ENCODE results near the gene DTL. TPM values are rescaled to one million over a fixed set of nuclear protein-coding genes. Genes with fewer than 3 reads are reported as not detected.
A peak's percentile ranks its signal among the peaks of the same experiment; 100 is the strongest.
"Not testable (repeated sequence)": the region's sequence is repeated elsewhere in the genome, so short reads cannot be mapped to it uniquely, and the experiment has no call there.

DTL gene
- total RNA-seq, 1 donor from 2014 or later, result 5.1 TPM

DNA sequence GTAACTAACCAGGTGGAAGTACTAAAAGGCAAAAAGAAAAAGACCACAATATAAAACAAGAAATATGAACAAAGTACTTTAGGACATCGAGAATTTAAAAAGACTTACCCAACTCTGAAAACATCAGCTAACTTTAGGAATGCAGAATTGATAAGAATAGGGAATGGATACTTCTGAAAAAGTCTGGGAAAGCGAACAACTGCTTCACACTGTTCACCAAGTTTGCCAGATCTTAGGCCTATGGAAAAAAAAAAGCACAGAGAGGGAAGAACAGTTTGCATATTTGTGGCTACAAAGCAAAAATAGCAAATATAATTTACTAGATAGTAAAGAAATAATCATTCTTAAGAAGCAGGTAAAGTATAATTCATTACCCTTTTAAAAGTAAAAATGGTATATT, 14.6 kb upstream of the DTL start:
- H3K4me3 ChIP-seq (ENCODE audit: low read depth, low read length), result no peak overlapping the region
- H3K36me3 ChIP-seq (ENCODE audit: control insufficient read depth, insufficient read depth, low read length), result no peaks in the 10 kb centered on the region
- DNase-seq (ENCODE audit: low read depth), result no peak
- no peaks in the 10 kb centered on the region for H3K27me3 ChIP-seq (ENCODE audit: control insufficient read depth, insufficient read depth, low read length)
- TF ChIP-seq, protein P1, sequence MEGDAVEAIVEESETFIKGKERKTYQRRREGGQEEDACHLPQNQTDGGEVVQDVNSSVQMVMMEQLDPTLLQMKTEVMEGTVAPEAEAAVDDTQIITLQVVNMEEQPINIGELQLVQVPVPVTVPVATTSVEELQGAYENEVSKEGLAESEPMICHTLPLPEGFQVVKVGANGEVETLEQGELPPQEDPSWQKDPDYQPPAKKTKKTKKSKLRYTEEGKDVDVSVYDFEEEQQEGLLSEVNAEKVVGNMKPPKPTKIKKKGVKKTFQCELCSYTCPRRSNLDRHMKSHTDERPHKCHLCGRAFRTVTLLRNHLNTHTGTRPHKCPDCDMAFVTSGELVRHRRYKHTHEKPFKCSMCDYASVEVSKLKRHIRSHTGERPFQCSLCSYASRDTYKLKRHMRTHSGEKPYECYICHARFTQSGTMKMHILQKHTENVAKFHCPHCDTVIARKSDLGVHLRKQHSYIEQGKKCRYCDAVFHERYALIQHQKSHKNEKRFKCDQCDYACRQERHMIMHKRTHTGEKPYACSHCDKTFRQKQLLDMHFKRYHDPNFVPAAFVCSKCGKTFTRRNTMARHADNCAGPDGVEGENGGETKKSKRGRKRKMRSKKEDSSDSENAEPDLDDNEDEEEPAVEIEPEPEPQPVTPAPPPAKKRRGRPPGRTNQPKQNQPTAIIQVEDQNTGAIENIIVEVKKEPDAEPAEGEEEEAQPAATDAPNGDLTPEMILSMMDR (IDR thresholded peaks at IDR 0.05; ENCODE audit: insufficient read depth, low read length, poor library complexity, severe bottlenecking), result no peak

DNA sequence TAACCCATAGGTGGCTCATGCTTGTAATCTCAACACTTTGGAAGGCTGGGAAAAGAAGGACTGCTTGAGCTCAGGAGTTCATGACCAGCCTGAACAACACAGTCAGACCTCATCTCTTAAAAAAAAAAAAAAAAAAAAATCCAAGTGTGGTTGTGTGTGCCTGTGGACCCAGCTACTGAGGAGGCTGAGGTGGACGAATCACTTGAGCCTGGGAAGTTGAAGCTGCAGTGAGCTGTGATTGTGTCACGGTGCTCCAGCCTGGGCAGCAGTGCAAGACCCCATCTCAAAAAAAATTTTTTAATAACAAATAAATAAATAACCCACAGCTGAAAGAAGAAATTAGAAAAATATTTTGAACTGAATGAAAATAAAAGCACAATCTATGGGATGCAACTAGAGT, 14.0 kb upstream of the DTL start:
- no peak overlapping the region for H3K4me3 ChIP-seq (ENCODE audit: low read depth, low read length)
- TF ChIP-seq, protein P1 (IDR thresholded peaks at IDR 0.05; ENCODE audit: insufficient read depth, low read length, poor library complexity, severe bottlenecking), result no peak
- no peak for DNase-seq (ENCODE audit: low read depth)
- H3K27me3 ChIP-seq (ENCODE audit: control insufficient read depth, insufficient read depth, low read length), result no peaks in the 10 kb centered on the region
- no peaks in the 10 kb centered on the region for H3K36me3 ChIP-seq (ENCODE audit: control insufficient read depth, insufficient read depth, low read length)

DNA sequence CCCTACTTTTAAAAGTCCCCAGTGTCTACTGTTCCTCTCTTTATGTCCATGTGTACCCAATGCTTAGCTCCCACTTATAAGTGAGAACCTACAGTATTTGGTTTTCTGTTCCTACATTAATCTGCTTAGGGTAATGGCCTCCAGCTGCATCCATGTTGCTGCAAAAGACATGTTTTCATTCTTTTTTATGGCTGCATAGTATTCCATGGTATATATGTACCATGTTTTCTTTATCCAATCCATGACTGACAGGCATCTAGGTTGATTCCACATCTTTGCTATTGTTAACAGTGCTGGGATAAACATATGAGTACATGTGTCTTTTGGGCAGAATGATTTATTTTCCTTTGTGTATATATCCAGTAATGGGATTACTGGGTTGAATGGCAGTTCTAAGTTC, 12.6 kb upstream of the DTL start:
- H3K4me3 ChIP-seq (ENCODE audit: low read depth, low read length); H3K27me3 ChIP-seq (ENCODE audit: control insufficient read depth, insufficient read depth, low read length); DNase-seq (ENCODE audit: low read depth); H3K36me3 ChIP-seq (ENCODE audit: control insufficient read depth, insufficient read depth, low read length): not testable (repeated sequence)

DNA sequence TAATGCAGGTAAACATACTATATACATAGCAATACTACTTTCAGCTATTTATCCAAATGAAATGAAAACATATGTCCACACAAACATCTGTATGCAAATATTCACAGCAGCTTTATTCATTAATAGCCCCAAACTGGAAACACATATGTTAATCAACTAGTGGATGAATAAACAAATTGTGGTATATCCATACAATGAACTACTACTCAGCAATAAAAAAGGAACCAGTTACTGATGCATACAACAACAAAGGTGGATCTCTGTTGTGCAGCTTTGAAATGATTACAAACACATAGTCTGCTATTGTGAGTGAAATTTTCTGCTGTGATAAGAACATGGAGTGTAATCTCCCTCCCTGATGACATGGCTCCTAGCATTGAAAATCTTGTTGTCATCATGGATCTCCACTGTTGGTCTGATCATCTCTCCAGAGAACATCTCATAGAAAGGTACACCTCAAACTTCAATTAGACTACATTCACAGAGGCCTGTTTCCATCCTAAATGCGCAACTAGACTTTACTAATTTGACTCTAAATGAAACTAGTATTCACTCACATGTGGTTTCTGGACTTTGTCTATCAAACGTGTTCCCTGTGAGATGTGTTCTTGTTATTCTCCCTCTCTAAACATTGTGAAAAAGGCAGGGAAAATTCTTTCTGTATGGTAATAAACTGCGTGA, 10.9 kb upstream of the DTL start:
- H3K27me3 ChIP-seq (ENCODE audit: control insufficient read depth, insufficient read depth, low read length), result no peaks in the 10 kb centered on the region
- no peak overlapping the region for H3K4me3 ChIP-seq (ENCODE audit: low read depth, low read length)
- no peak for DNase-seq (ENCODE audit: low read depth)
- H3K36me3 ChIP-seq (ENCODE audit: control insufficient read depth, insufficient read depth, low read length), result no peaks in the 10 kb centered on the region
- TF ChIP-seq, protein P1 (IDR thresholded peaks at IDR 0.05; ENCODE audit: insufficient read depth, low read length, poor library complexity, severe bottlenecking), result no peak

DNA sequence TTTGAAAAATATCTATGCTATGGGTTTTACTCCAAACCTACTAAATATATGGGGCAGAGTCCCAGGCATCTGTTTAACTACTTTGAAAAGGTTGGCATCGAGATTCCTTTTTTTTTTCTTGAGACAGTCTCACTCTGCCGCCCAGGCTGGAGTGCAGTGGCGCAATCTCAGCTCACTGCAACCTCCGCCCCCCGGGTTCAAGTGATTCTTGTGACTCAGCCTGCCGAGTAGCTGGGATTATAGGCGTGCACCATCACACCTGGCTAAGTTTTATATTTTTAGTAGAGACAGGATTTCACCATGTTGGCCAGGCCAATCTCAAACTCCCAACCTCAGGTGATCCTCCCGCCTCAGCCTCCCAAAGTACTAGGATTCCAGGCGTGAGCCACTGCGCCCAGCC, 7.8 kb upstream of the DTL start:
- not testable (repeated sequence) for H3K27me3 ChIP-seq (ENCODE audit: control insufficient read depth, insufficient read depth, low read length); H3K36me3 ChIP-seq (ENCODE audit: control insufficient read depth, insufficient read depth, low read length); DNase-seq (ENCODE audit: low read depth); H3K4me3 ChIP-seq (ENCODE audit: low read depth, low read length)

DNA sequence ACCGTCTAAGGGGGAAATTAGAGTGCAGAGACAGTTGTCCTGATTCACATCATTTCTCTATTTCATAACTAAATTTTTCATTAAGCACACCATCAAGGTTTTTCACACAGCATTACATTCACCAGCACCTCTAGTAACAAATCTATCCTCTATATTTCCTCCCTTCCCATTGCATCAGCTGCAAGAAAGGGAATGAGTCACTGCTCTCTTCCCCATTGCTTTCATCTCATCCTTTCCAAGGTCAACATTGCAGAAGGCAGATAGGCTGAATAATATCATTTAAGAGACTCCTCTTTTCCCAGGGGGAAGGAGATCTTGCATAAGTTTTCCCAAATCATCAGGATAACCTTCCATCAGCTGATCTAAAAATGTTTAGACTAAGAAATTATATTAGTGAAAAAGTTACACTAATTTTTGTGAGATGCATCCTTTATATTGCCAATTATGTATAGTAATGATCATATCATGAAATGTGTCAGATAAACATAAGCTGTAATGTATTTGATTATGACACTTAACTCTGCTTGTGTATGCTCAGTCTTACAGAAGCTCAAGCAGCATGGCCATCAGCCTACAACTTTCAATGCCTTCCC, 4.5 kb upstream of the DTL start:
- H3K36me3 ChIP-seq (ENCODE audit: control insufficient read depth, insufficient read depth, low read length), result no peaks in the 10 kb centered on the region
- no peaks in the 10 kb centered on the region for H3K27me3 ChIP-seq (ENCODE audit: control insufficient read depth, insufficient read depth, low read length)
- no peak overlapping the region for H3K4me3 ChIP-seq (ENCODE audit: low read depth, low read length)
- peak; percentile 51 for DNase-seq (ENCODE audit: low read depth)
- TF ChIP-seq, protein P1 (IDR thresholded peaks at IDR 0.05; ENCODE audit: insufficient read depth, low read length, poor library complexity, severe bottlenecking), result no peak

All from kidney epithelial cell (primary cell).